BE2C (cell line): ENCODE data around the gene ATP1B4.

ENCODE experiments used
- DNase-seq: peaks from one replicate; pipeline ENCODE4 v3.0.0-alpha.2; 2020
- H3K27me3 ChIP-seq: fragments of 250-450 bp; sonication (Bioruptor Pico); 2 replicates; pipeline ENCODE4 v1.5.1; 2020; ENCODE audit warnings: mild to moderate bottlenecking
- H3K36me3 ChIP-seq: fragments of 250-450 bp; sonication (Bioruptor Pico); 2 replicates; pipeline ENCODE4 v1.5.1; 2020; ENCODE audit warnings: mild to moderate bottlenecking
- H3K4me1 ChIP-seq: fragments of 250-450 bp; sonication (Bioruptor Pico); 2 replicates; pipeline ENCODE4 v1.5.1; 2020
- H3K4me3 ChIP-seq: 2 replicates; pipeline ENCODE4 v1.5.1; 2011; ENCODE audit warnings: low read depth, low read length
- H3K9me3 ChIP-seq: fragments of 250-450 bp; sonication (Bioruptor Pico); 2 replicates; pipeline ENCODE4 v1.5.1; 2020
- CTCF ChIP-seq: IDR thresholded peaks from 2 replicates; pipeline ENCODE4 v1.5.1; 2012; ENCODE audit warnings: mild to moderate bottlenecking, low read depth, low read length

ATP1B4 gene

GRCh38 chrX:120426599-120426998 is 64.7 kb downstream of the ATP1B4 start:
- no peak for DNase-seq
- no peak for TF ChIP-seq CTCF
- no peak overlapping the region for H3K4me3 ChIP-seq
- no peaks in the 10 kb centered on the region for H3K36me3 ChIP-seq
- no peaks in the 10 kb centered on the region for H3K4me1 ChIP-seq
- H3K27me3 ChIP-seq: no peaks in the 10 kb centered on the region
- H3K9me3 ChIP-seq: no peaks in the 10 kb centered on the region

- Histone ChIP-seq H3K4me1 (no peaks in the 10 kb centered on the region), H3K27me3 (no peaks in the 10 kb centered on the region), H3K36me3 (no peaks in the 10 kb centered on the region), H3K4me3 (no peak overlapping the region), H3K9me3 (no peaks in the 10 kb centered on the region)
- no peak for DNase-seq
- no peak for TF ChIP-seq CTCF
Observed at GRCh38 chrX:120428309-120428708, 66.4 kb downstream of the ATP1B4 start.

- H3K9me3 ChIP-seq: no peaks in the 10 kb centered on the region
- DNase-seq: no peak
- no peaks in the 10 kb centered on the region for H3K36me3 ChIP-seq
- no peak for TF ChIP-seq CTCF
- no peaks in the 10 kb centered on the region for H3K4me1 ChIP-seq
- no peak overlapping the region for H3K4me3 ChIP-seq
- H3K27me3 ChIP-seq: no peaks in the 10 kb centered on the region
Observed at GRCh38 chrX:120429776-120430540, 68.1 kb downstream of the ATP1B4 start.
